ENCODE measurements around the gene MMP25.

GRCh38 chr16:3051009-3051408 is 4.6 kb downstream of the MMP25 start:
- TF ChIP-seq POLR2A (IDR thresholded peaks at IDR 0.05) (no peak), CTCF (IDR thresholded peaks at IDR 0.05) (no peak)

All from lower leg skin (tissue), 3 donors.